GM12878 (cell line): ENCODE results near the gene RHOT1. TPM values are rescaled to one million over a fixed set of nuclear protein-coding genes. Genes with fewer than 3 reads are reported as not detected.

Source experiments
- ASH2L ChIP-seq: fragments of 300-600, 200-600 bp; sonication (generic); IDR thresholded peaks from 2 replicates; pipeline ENCODE4 v1.6.1; 2017; ENCODE audit warnings: low read depth, mild to moderate bottlenecking, borderline replicate concordance
- BCL11A ChIP-seq: IDR thresholded peaks from 2 replicates; pipeline ENCODE4 v1.6.1; 2011; ENCODE audit warnings: low read depth, low read length
- BMI1 ChIP-seq: fragments of 450-650 bp; IDR thresholded peaks from 2 replicates; pipeline ENCODE4 v1.6.1; 2016; ENCODE audit warnings: mild to moderate bottlenecking, moderate library complexity, borderline replicate concordance
- BRCA1 ChIP-seq: IDR thresholded peaks from 2 replicates; pipeline ENCODE4 v1.6.1; 2011; ENCODE audit warnings: low read depth, low read length, improper control_type of control experiment
- CEBPB ChIP-seq, 2 experiments: fragments of 150-350 bp in 1 of 2; IDR thresholded peaks; 2 replicates each; pipeline ENCODE4 v1.6.1; 2012 to 2014; ENCODE audit warnings: low read depth in 2 of 2, low read length in 2 of 2, borderline replicate concordance in 1 of 2, inconsistent platforms in 1 of 2
- CHD2 ChIP-seq: IDR thresholded peaks from 2 replicates; pipeline ENCODE4 v1.6.1; 2011; ENCODE audit warnings: low read depth, low read length, improper control_type of control experiment, borderline replicate concordance
- DPF2 ChIP-seq: fragments of 450-650 bp; IDR thresholded peaks from 2 replicates; pipeline ENCODE4 v1.6.1; 2017; ENCODE audit warnings: mild to moderate bottlenecking
- ELK1 ChIP-seq: IDR thresholded peaks from 2 replicates; pipeline ENCODE4 v1.6.1; 2012; ENCODE audit warnings: low read depth, low read length, improper control_type of control experiment
- FOXK2 ChIP-seq: fragments of 450-650 bp; IDR thresholded peaks from 2 replicates; pipeline ENCODE4 v1.6.1; 2017; ENCODE audit warnings: mild to moderate bottlenecking, moderate library complexity
- FOXM1 ChIP-seq: IDR thresholded peaks from 2 replicates; pipeline ENCODE4 v1.6.1; 2012; ENCODE audit warnings: low read depth, mild to moderate bottlenecking, inconsistent platforms, low read length, moderate library complexity
- GATAD2B ChIP-seq: fragments of 450-650 bp; conservative IDR thresholded peaks from 2 replicates; pipeline ENCODE4 v1.6.1; 2017; ENCODE audit warnings: low read depth, mild to moderate bottlenecking, moderate library complexity
- HCFC1 ChIP-seq: fragments of 150-350 bp; IDR thresholded peaks from 2 replicates; pipeline ENCODE4 v1.6.1; 2014; ENCODE audit warnings: low read length
- IRF3 ChIP-seq: fragments of 450-650 bp; IDR thresholded peaks from 2 replicates; pipeline ENCODE4 v1.6.1; 2014; ENCODE audit warnings: mild to moderate bottlenecking
- JUNB ChIP-seq: IDR thresholded peaks from 2 replicates; pipeline ENCODE4 v1.6.1; 2016; ENCODE audit warnings: antibody characterized with exemption, mild to moderate bottlenecking
- KDM1A ChIP-seq: fragments of 200-600 bp; sonication (generic); IDR thresholded peaks from 2 replicates; pipeline ENCODE4 v1.6.1; 2016; ENCODE audit warnings: borderline replicate concordance
- MAX ChIP-seq: IDR thresholded peaks from 2 replicates; pipeline ENCODE4 v1.6.1; 2012; ENCODE audit warnings: low read depth, low read length, improper control_type of control experiment
- MTA3 ChIP-seq: IDR thresholded peaks from 2 replicates; pipeline ENCODE4 v1.6.1; 2012; ENCODE audit warnings: low read length, inconsistent platforms, borderline replicate concordance
- NRF1 ChIP-seq: conservative IDR thresholded peaks from 2 replicates; pipeline ENCODE4 v1.6.1; 2011; ENCODE audit warnings: mild to moderate bottlenecking, low read depth, low read length, improper control_type of control experiment
- PML ChIP-seq: IDR thresholded peaks from 2 replicates; pipeline ENCODE4 v1.6.1; 2012; ENCODE audit warnings: low read length, inconsistent platforms
- RAD51 ChIP-seq: fragments of 450-650 bp; IDR thresholded peaks from 2 replicates; pipeline ENCODE4 v1.6.1; 2016; ENCODE audit warnings: moderate library complexity, mild to moderate bottlenecking, inconsistent platforms
- SIN3A ChIP-seq: IDR thresholded peaks from 2 replicates; pipeline ENCODE4 v1.6.1; 2012; ENCODE audit warnings: low read depth, low read length, improper control_type of control experiment
- SMAD1 ChIP-seq: fragments of 450-650 bp; IDR thresholded peaks from 2 replicates; pipeline ENCODE4 v1.6.1; 2018; ENCODE audit warnings: mild to moderate bottlenecking, low read depth; ENCODE audit not compliant: partially characterized antibody
- SRF ChIP-seq, 2 experiments: IDR thresholded peaks; 2 replicates each; pipeline ENCODE4 v1.6.1; 2011; ENCODE audit warnings: low read depth in 2 of 2, low read length in 2 of 2, mild to moderate bottlenecking in 1 of 2, moderate library complexity in 1 of 2
- ZNF384 ChIP-seq: IDR thresholded peaks from 2 replicates; pipeline ENCODE4 v1.6.1; 2012; ENCODE audit warnings: low read depth, mild to moderate bottlenecking, low read length, improper control_type of control experiment, borderline replicate concordance
- polyA plus RNA-seq, 11 experiments: library from polyadenylated mRNA; depleted of rRNA in 4 of 11; unstranded in 6 of 11; stranded (reverse) in 5 of 11; fragments of >200 nt; fragmentation: Nextera tagmentation in 4 of 11; fragmentation: Illumina TruSeq in 1 of 11; extraction: Ambion mirVana in 4 of 11; extraction: Trizol in 1 of 11; gene quantifications; 1 replicate in 1 of 11; 2 replicates in 10 of 11; pipeline versions ENCODE4 v1.2.1 to v1.2.3, GENCODE V29; 2011 to 2016; ENCODE audit warnings: inconsistent platforms in 2 of 11, missing spikeins in 2 of 11, low read depth in 1 of 11
- total RNA-seq, 4 experiments: library from RNA; depleted of rRNA in 3 of 4; stranded (reverse); fragments of >200 nt in 3 of 4; fragmentation: Illumina TruSeq in 1 of 4; extraction: Trizol in 1 of 4; gene quantifications; 2 replicates each; pipeline versions ENCODE4 v1.2.1 to v1.2.3, GENCODE V29; 2013 to 2021
- TF ChIP-seq, protein P1 (sequence below): fragments of 450-650 bp; IDR thresholded peaks from 2 replicates; pipeline ENCODE4 v1.6.1; 2017; ENCODE audit warnings: mild to moderate bottlenecking
- TF ChIP-seq, protein P2 (sequence below): IDR thresholded peaks from 2 replicates; pipeline ENCODE4 v1.6.1; 2012; ENCODE audit warnings: low read length, inconsistent platforms

The RHOT1 gene
- total and polyA plus RNA-seq, 10 of the 15 experiments (the other 5 are each of a cell fraction or from before 2014, with no cell fraction given), result 13.3 to 68.2 (median 22.8) TPM

GRCh38 chr17:32142038-32142856 is at the start of gene RHOT1 (continued):
- TF ChIP-seq PML (no peak), SMAD1 (no peak), CEBPB (IDR thresholded peaks at IDR 0.05; ENCODE audit: borderline replicate concordance in 1 of 2, low read depth in 2 of 2, low read length in 2 of 2) (no peak), BRCA1 (no peak), NRF1 (no peak; the same call in 1 of the 2 replicates), MAX (peak; percentile 14; the same call in 1 of the 2 replicates), HCFC1 (0 out of 2 replicates have a peak, but pooled peaks have one; percentile 43), GATAD2B (peak; percentile 82; the same call in 1 of the 2 replicates), BCL11A (no peak), FOXK2 (no peak), FOXM1 (no peak), KDM1A (no peak), IRF3 (no peak), ASH2L (no peak), RAD51 (no peak), ELK1 (no peak), BMI1 (no peak), SIN3A (no peak), CHD2 (no peak), DPF2 (peak; percentile 69), SRF (IDR thresholded peaks at IDR 0.05; ENCODE audit: low read depth in 2 of 2, low read length in 2 of 2) (no peak), JUNB (no peak), ZNF384 (no peak), MTA3 (no peak)
- TF ChIP-seq, protein P1, sequence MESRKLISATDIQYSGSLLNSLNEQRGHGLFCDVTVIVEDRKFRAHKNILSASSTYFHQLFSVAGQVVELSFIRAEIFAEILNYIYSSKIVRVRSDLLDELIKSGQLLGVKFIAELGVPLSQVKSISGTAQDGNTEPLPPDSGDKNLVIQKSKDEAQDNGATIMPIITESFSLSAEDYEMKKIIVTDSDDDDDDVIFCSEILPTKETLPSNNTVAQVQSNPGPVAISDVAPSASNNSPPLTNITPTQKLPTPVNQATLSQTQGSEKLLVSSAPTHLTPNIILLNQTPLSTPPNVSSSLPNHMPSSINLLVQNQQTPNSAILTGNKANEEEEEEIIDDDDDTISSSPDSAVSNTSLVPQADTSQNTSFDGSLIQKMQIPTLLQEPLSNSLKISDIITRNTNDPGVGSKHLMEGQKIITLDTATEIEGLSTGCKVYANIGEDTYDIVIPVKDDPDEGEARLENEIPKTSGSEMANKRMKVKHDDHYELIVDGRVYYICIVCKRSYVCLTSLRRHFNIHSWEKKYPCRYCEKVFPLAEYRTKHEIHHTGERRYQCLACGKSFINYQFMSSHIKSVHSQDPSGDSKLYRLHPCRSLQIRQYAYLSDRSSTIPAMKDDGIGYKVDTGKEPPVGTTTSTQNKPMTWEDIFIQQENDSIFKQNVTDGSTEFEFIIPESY, result no peak
- TF ChIP-seq, protein P2, sequence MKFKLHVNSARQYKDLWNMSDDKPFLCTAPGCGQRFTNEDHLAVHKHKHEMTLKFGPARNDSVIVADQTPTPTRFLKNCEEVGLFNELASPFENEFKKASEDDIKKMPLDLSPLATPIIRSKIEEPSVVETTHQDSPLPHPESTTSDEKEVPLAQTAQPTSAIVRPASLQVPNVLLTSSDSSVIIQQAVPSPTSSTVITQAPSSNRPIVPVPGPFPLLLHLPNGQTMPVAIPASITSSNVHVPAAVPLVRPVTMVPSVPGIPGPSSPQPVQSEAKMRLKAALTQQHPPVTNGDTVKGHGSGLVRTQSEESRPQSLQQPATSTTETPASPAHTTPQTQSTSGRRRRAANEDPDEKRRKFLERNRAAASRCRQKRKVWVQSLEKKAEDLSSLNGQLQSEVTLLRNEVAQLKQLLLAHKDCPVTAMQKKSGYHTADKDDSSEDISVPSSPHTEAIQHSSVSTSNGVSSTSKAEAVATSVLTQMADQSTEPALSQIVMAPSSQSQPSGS, result no peak
